ENCODE measurements around the gene TNFSF11.

The TNFSF11 gene

DNA sequence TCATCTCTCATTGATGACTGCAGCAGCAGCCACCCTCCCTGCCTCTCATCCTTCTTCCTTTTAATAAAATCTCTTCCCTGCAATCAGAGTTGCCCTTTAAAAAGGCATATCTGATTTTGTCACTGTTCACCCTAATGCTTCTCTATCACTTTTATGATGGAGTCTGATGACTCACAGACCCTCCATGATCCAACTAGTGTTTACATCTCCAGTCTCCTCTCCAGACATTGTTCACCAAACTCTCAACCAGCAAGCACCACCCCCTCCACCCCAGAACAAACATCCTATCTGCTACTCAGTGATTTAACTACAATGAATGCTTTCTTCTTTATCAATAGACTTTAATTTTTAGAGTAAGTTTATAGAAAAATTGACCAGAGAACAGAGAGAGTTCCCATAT lies 59.5 kb downstream of the TNFSF11 start:
- Histone ChIP-seq H3K79me2 (ENCODE audit: control insufficient read depth, insufficient read depth, low read length, unreplicated experiment) (no peaks in the 10 kb centered on the region), H2AFZ (ENCODE audit: low read length, unreplicated experiment) (no peak overlapping the region)

DNA sequence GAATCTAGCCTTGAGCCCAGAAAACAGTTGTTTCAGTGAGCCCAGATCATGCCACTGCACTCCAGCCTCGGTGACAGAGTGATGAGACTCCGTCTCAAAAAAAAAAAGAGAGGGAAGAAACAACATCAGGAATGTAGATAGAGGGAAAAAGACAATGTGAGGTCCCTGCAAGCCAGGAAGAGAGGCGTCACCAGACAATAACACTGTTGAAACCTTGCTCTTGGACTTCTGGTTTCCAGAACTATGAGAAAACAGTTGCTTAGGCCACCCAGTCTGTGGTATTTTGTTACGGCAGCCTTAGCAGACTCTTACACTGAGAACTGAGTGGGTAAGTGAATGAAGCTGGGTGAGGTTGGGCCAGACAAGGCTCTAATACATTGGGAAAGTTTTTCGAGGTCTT lies 64.1 kb downstream of the TNFSF11 start:
- H2AFZ ChIP-seq (ENCODE audit: low read length, unreplicated experiment), result no peak overlapping the region
- H3K36me3 ChIP-seq (ENCODE audit: insufficient read depth, low read length), result no peaks in the 10 kb centered on the region
- no peak overlapping the region for H3K4me3 ChIP-seq (ENCODE audit: low read depth, low read length)
- no peak overlapping the region for H3K27ac ChIP-seq (ENCODE audit: low read depth, low read length)
- H3K4me1 ChIP-seq (ENCODE audit: control insufficient read depth, insufficient read depth, low read length, unreplicated experiment), result no peaks in the 10 kb centered on the region
- H3K79me2 ChIP-seq (ENCODE audit: control insufficient read depth, insufficient read depth, low read length, unreplicated experiment), result no peaks in the 10 kb centered on the region
- peaks cover 13% of the 10 kb centered on the region; the same call in 1 of the 2 replicates for H3K27me3 ChIP-seq (ENCODE audit: insufficient read depth, low read length)

More for the DNA sequence above, 59.5 kb downstream of the TNFSF11 start:
- Histone ChIP-seq H3K4me3 (ENCODE audit: low read depth, low read length) (no peak overlapping the region), H3K27me3 (ENCODE audit: insufficient read depth, low read length) (peaks cover 13% of the 10 kb centered on the region; the same call in 1 of the 2 replicates), H3K36me3 (ENCODE audit: insufficient read depth, low read length) (no peaks in the 10 kb centered on the region), H3K27ac (ENCODE audit: low read depth, low read length) (no peak overlapping the region), H3K4me1 (ENCODE audit: control insufficient read depth, insufficient read depth, low read length, unreplicated experiment) (no peaks in the 10 kb centered on the region)

DNA sequence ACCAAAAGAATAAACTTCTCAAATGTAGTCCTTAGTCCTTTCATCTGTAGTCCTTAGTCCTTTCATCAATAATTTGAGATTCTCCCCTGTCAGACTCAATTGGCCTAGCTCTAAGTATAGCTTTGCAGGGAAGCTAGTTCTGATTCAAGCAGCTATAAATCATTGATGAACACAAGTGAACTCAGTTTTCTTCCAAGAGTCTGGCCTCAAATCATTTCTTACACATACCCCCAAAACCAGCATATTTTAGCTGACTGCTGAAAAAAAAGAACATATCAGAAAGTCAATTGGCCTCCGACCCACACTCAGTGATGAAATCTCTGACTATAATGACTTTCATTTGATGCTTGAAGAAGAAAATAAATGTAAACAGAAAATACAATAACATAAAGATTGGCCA lies 64.9 kb downstream of the TNFSF11 start:
- Histone ChIP-seq H3K4me3 (ENCODE audit: low read depth, low read length) (no peak overlapping the region), H2AFZ (ENCODE audit: low read length, unreplicated experiment) (no peak overlapping the region), H3K27ac (ENCODE audit: low read depth, low read length) (no peak overlapping the region)

DNA sequence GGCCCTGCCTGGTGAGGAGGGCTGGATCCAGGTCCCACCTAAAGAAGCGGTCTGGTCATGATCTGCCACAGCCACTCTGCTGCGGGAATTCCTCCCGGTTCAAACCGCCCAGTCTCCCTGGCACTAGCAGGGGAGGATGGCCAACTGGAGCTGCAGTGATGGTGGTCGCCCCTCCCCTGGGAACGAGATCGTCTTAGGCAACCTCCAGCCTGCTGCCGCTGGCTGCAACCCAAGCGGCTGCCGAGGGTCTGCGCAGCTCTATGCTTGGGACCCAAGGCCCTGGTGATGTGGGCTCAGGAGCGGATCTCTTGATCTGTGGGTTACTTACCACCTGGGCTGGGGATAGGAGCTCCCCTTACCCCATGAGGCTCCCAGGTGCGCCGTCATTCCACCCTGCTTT lies 69.1 kb downstream of the TNFSF11 start:
- Histone ChIP-seq H3K79me2 (ENCODE audit: control insufficient read depth, insufficient read depth, low read length, unreplicated experiment) (no peaks in the 10 kb centered on the region), H3K4me3 (ENCODE audit: low read depth, low read length) (no peak overlapping the region), H3K27me3 (ENCODE audit: insufficient read depth, low read length) (no peaks in the 10 kb centered on the region), H3K27ac (ENCODE audit: low read depth, low read length) (no peak overlapping the region), H3K4me1 (ENCODE audit: control insufficient read depth, insufficient read depth, low read length, unreplicated experiment) (no peaks in the 10 kb centered on the region), H3K36me3 (ENCODE audit: insufficient read depth, low read length) (no peaks in the 10 kb centered on the region), H2AFZ (ENCODE audit: low read length, unreplicated experiment) (no peak overlapping the region)

More for the DNA sequence above, 64.9 kb downstream of the TNFSF11 start:
- Histone ChIP-seq H3K36me3 (ENCODE audit: insufficient read depth, low read length) (no peaks in the 10 kb centered on the region), H3K79me2 (ENCODE audit: control insufficient read depth, insufficient read depth, low read length, unreplicated experiment) (no peaks in the 10 kb centered on the region), H3K4me1 (ENCODE audit: control insufficient read depth, insufficient read depth, low read length, unreplicated experiment) (no peaks in the 10 kb centered on the region), H3K27me3 (ENCODE audit: insufficient read depth, low read length) (peaks cover 13% of the 10 kb centered on the region; the same call in 1 of the 2 replicates)

DNA sequence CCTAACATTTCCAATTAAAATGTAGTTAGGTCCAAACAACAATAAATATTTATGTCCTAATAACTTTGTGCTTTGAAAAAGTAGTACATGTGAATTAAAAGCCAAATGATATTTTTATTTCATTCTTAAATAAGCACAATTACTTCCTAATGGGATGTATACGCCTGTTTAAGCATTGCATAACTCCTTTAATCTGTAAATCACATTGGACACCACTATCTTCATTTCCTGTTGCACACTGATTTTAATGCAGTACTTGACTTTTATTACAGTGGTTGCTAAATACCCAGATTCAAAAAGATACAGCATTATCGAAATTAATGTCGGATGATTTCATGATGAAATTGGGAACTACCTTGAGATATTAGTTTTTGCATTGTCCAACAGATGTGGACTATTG lies 70.9 kb downstream of the TNFSF11 start:
- H3K27me3 ChIP-seq (ENCODE audit: insufficient read depth, low read length), result peaks cover 5% of the 10 kb centered on the region; the same call in 1 of the 2 replicates
- H3K79me2 ChIP-seq (ENCODE audit: control insufficient read depth, insufficient read depth, low read length, unreplicated experiment), result no peaks in the 10 kb centered on the region
- no peaks in the 10 kb centered on the region for H3K36me3 ChIP-seq (ENCODE audit: insufficient read depth, low read length)
- no peak overlapping the region for H3K4me3 ChIP-seq (ENCODE audit: low read depth, low read length)
- no peak overlapping the region for H3K27ac ChIP-seq (ENCODE audit: low read depth, low read length)
- no peak overlapping the region for H2AFZ ChIP-seq (ENCODE audit: low read length, unreplicated experiment)
- H3K4me1 ChIP-seq (ENCODE audit: control insufficient read depth, insufficient read depth, low read length, unreplicated experiment), result no peaks in the 10 kb centered on the region

DNA sequence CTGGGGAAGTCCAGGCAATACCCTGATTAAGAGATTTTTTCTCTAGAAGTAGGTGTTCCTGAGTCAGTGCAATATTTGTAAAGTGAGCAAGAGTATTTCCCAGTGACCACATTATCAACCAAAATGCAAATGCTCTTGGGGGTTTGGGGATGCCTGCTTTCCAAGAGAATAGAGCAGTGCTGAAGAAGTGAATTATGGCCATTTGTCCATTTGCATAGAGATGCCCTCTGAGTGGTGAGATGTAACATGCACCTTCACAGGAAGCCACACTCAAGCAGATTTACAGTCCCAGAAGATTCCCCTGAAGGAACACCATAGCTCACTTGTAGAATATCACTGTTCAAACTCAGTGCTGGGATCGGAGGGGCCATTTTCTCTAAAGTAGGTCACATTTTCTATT lies 71.8 kb downstream of the TNFSF11 start:
- H2AFZ ChIP-seq (ENCODE audit: low read length, unreplicated experiment), result no peak overlapping the region
- peaks cover 8% of the 10 kb centered on the region; the same call in 1 of the 2 replicates for H3K27me3 ChIP-seq (ENCODE audit: insufficient read depth, low read length)
- no peaks in the 10 kb centered on the region for H3K4me1 ChIP-seq (ENCODE audit: control insufficient read depth, insufficient read depth, low read length, unreplicated experiment)
- no peak overlapping the region for H3K4me3 ChIP-seq (ENCODE audit: low read depth, low read length)
- no peaks in the 10 kb centered on the region for H3K79me2 ChIP-seq (ENCODE audit: control insufficient read depth, insufficient read depth, low read length, unreplicated experiment)
- no peaks in the 10 kb centered on the region for H3K36me3 ChIP-seq (ENCODE audit: insufficient read depth, low read length)
- H3K27ac ChIP-seq (ENCODE audit: low read depth, low read length), result no peak overlapping the region

DNA sequence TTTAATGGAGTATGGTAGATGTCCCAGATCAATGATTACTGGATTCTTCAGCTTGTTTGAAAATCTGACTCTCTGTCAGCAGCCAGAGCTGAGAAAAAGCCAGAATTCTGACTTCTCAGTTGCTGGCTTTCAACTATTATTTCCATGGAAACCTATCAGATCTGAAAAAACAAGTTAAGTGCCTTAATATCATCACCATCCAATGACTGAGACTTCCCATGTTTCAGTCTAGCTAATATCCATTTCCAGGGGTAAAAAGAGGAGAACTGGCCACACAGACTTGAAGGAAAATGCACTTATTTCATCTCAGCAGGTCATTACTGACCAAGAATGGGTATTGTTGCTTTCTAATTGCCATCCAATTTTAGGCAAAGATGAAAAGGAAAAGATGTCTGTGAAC lies 75.2 kb downstream of the TNFSF11 start:
- Histone ChIP-seq H2AFZ (ENCODE audit: low read length, unreplicated experiment) (no peak overlapping the region), H3K36me3 (ENCODE audit: insufficient read depth, low read length) (no peaks in the 10 kb centered on the region), H3K4me3 (ENCODE audit: low read depth, low read length) (no peak overlapping the region), H3K27ac (ENCODE audit: low read depth, low read length) (no peak overlapping the region), H3K27me3 (ENCODE audit: insufficient read depth, low read length) (peaks cover 34% of the 10 kb centered on the region), H3K4me1 (ENCODE audit: control insufficient read depth, insufficient read depth, low read length, unreplicated experiment) (no peaks in the 10 kb centered on the region), H3K79me2 (ENCODE audit: control insufficient read depth, insufficient read depth, low read length, unreplicated experiment) (no peaks in the 10 kb centered on the region)

DNA sequence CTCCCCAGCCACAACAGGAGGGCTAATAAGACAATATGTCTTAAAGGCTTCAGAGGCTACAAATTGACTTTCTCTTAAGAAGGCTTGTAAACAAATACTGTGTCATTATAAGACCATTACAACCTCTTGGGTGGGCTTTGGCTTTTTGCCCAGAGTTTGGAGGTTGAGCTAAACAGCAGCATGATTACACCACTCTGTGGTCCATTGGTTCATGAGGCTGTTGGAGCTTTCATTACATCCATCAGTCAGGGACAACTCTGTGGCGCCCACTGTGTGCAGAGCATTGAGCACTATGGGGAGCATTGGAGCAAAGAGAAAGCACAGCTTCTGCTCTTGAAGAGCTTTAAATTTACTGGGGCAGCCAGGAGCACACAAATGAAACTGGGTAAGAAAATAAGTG lies 75.9 kb downstream of the TNFSF11 start:
- no peak overlapping the region for H3K4me3 ChIP-seq (ENCODE audit: low read depth, low read length)
- no peaks in the 10 kb centered on the region for H3K4me1 ChIP-seq (ENCODE audit: control insufficient read depth, insufficient read depth, low read length, unreplicated experiment)
- peaks cover 34% of the 10 kb centered on the region for H3K27me3 ChIP-seq (ENCODE audit: insufficient read depth, low read length)
- no peaks in the 10 kb centered on the region for H3K36me3 ChIP-seq (ENCODE audit: insufficient read depth, low read length)
- no peaks in the 10 kb centered on the region for H3K79me2 ChIP-seq (ENCODE audit: control insufficient read depth, insufficient read depth, low read length, unreplicated experiment)
- no peak overlapping the region for H3K27ac ChIP-seq (ENCODE audit: low read depth, low read length)
- no peak overlapping the region for H2AFZ ChIP-seq (ENCODE audit: low read length, unreplicated experiment)

DNA sequence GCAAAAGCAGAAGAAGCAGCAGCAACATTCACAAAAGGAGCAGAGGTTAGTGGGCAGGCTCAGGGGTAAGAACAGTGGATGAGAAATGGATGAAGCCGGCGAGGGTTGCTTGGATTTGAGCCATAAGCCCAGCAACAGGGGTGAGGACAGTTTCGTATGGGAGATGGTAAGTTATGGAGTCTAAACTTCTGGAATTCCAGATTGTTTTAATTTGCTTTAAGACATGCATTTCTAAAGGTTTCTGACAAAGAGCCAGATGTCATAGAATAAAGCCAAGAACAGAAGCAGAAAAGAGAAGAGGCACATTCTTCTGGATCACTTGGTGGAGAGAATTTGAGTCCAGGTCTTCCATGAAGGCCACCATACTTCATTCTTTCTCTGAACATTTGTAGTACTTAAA lies 76.6 kb downstream of the TNFSF11 start:
- no peaks in the 10 kb centered on the region for H3K79me2 ChIP-seq (ENCODE audit: control insufficient read depth, insufficient read depth, low read length, unreplicated experiment)
- H3K27me3 ChIP-seq (ENCODE audit: insufficient read depth, low read length), result peaks cover 41% of the 10 kb centered on the region
- H2AFZ ChIP-seq (ENCODE audit: low read length, unreplicated experiment), result no peak overlapping the region
- no peaks in the 10 kb centered on the region for H3K4me1 ChIP-seq (ENCODE audit: control insufficient read depth, insufficient read depth, low read length, unreplicated experiment)
- H3K36me3 ChIP-seq (ENCODE audit: insufficient read depth, low read length), result no peaks in the 10 kb centered on the region
- no peak overlapping the region for H3K4me3 ChIP-seq (ENCODE audit: low read depth, low read length)
- H3K27ac ChIP-seq (ENCODE audit: low read depth, low read length), result no peak overlapping the region

DNA sequence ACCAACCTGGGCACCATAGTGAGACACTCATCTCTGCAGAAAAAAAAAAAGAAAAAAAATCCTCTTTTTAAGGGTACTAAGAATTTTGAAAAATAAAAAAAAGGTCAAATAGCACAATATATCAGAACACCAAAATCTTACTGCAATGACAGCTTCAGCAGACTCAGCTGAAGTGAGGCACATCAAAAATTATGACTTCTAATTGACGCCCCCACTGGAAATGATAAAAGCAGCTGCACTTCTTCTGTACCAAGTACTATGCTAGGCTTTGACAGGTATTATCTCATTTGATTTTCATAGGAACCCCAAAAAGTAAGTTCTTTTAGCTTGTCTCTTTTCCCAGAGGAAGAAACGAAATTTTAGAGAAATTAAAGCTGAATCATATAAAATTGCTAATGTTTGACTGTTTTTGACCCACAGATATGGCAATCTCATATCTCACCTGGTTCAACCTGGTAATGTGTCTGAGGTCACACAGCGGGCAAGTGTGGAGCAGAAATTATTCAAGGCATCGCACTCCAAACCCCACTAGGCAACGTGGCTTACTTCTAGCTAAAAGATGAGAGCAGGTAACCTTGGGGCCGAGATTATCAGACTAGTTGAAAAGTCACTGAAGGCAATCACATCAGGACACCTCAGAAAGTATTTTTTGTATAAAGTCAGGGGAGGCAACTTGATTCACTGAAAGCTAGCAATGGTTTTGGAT lies 78.1 kb downstream of the TNFSF11 start:
- Histone ChIP-seq H3K4me1 (ENCODE audit: control insufficient read depth, insufficient read depth, low read length, unreplicated experiment) (no peaks in the 10 kb centered on the region), H3K79me2 (ENCODE audit: control insufficient read depth, insufficient read depth, low read length, unreplicated experiment) (no peaks in the 10 kb centered on the region), H3K27ac (ENCODE audit: low read depth, low read length) (no peak overlapping the region), H2AFZ (ENCODE audit: low read length, unreplicated experiment) (no peak overlapping the region), H3K4me3 (ENCODE audit: low read depth, low read length) (no peak overlapping the region), H3K36me3 (ENCODE audit: insufficient read depth, low read length) (no peaks in the 10 kb centered on the region), H3K27me3 (ENCODE audit: insufficient read depth, low read length) (peaks cover 54% of the 10 kb centered on the region)

DNA sequence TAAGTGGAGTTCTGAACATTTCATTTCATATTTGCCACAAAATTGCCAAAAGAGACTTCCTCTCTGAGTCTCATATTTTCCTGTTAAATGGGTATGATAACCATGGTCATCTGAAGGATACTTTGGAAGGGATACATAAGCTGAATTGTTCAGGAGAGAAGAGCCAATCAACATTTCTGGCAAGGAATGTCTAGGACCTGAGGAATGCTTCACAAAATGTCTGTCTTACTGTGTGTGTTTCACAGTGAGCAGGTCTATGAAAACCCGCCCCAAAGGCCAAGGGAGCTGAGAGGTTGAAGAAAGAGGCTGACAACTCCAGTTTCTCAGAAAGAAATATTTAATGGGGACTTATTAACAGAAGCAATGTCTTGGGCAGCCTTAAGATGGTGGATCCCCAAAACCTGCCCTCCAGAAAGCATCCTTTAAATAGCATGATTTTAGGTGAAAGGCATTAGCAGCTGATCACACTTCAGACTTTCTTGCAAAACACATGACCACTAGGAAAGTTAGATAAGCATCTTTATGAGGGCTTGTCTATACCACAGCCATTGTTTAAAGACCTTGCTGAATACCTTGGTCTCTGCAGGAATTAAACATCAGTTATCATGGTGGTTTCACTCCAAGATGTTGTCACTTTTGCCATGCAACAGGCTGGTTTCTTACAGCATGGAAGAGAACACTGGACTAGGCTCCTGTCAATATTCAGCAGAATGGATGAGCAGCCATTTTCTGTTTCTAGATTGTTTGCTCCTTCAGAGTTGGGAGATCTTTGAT lies 78.9 kb downstream of the TNFSF11 start:
- Histone ChIP-seq H3K36me3 (ENCODE audit: insufficient read depth, low read length) (no peaks in the 10 kb centered on the region), H3K27me3 (ENCODE audit: insufficient read depth, low read length) (peaks cover 60% of the 10 kb centered on the region), H2AFZ (ENCODE audit: low read length, unreplicated experiment) (no peak overlapping the region), H3K4me1 (ENCODE audit: control insufficient read depth, insufficient read depth, low read length, unreplicated experiment) (no peaks in the 10 kb centered on the region), H3K79me2 (ENCODE audit: control insufficient read depth, insufficient read depth, low read length, unreplicated experiment) (no peaks in the 10 kb centered on the region), H3K27ac (ENCODE audit: low read depth, low read length) (no peak overlapping the region), H3K4me3 (ENCODE audit: low read depth, low read length) (no peak overlapping the region)

Measured in ACC112 (cell line).